Skeletal muscle cell (primary cell): ENCODE measurements around the gene CMSS1.
"Not testable (repeated sequence)": the region's sequence is repeated elsewhere in the genome, so short reads cannot be mapped to it uniquely, and the experiment has no call there.

ENCODE experiments used
- DNase-seq: peaks from one replicate; pipeline ENCODE4 v3.0.0-alpha.2; 2010; ENCODE audit warnings: low read depth
- H3K4me3 ChIP-seq: 2 replicates; pipeline ENCODE4 v1.5.1; 2011; ENCODE audit warnings: low read depth, mild to moderate bottlenecking, control low read depth, low read length, moderate library complexity

Gene CMSS1

DNA sequence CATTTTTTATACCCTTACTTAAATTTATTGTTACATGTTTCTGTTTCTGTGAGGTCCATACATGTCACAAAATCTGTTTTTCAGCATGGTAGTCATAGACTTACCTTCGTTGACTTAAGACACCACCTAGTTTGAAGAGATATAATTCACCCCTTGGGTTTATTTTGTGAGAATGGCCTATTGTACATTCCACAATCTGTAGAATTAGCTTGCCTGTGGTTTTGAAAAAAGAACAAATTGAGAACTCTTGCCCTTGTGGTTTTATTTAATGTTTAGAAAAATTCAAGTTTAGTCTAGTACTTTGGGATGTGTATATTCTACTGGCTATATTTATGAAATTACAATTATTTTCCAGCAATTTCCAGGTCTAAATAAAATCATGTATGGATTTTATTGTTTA, 265.1 kb downstream of the CMSS1 start:
- no peak for DNase-seq
- no peak overlapping the region for H3K4me3 ChIP-seq

DNA sequence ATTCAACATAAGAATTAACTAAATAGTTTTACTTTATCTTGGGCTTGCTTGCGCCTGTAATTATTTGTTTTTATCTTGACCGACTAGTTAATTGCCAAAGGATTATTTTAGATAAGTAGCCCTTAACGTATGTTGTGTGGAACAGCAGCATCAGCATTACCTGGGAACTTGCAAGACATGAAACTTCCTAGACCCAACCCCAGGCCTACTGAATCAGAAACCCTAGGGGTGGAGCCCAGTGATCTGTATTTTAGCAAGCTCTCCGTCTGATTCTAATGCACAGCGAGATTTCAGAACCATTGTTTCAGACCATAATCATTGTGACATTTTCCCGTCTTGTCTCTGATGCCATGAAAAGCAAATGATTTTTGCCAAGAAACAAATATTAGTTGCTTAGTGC, 265.5 kb downstream of the CMSS1 start:
- DNase-seq = no peak

DNA sequence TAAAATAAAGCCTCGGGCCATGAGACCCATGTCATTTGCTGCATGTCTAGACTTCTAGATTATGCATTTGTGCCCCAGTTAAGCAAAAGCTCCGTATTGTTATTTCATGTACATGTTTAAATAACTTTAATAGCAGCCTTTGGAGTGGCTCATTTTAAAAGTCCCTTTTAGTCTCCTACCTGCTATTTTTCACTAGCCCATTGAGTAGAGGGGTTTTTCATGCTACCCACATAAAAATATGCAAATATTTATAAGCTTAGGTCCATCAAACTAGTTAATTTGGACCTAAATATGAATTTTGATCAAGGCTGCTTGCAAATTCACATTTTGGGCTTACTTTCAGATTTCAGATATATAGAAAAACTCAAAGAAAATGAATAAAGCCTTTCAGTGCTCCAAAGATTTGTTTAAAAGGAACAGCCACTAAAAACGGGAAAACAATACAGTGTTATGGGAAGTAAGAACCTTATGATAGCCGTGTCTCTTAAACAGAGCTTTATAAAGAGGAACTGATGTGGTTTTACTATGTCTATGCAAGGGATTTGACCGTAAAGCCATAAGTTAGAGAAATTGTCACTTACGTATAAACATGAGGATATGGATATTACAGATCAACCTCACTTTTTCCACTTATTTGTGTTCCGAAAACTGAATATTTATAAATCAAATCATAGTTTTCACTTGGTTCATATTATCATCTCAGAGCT, 266.6 kb downstream of the CMSS1 start:
- H3K4me3 ChIP-seq = no peak overlapping the region
- DNase-seq = no peak

More for the DNA sequence above, 265.5 kb downstream of the CMSS1 start:
- H3K4me3 ChIP-seq = no peak overlapping the region

DNA sequence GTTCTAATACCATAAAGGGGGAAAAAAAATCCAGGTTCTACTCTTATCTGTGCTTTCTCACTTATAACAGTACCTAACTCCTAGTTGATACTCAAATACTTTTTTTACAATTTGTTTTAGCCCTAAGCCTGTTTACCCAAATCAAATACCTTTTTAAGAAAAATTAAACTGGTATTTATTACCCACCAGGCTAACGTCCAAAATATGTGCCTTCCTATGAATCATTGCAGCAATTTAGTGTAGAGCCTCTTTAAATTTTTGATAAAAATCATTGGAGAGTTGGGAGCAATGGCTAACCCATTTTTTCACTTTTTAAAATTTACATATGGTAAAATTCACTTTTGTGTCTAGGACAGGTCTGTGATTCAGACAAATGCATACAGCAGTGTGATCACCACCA, 268.7 kb downstream of the CMSS1 start:
- no peak for DNase-seq
- H3K4me3 ChIP-seq = no peak overlapping the region

DNA sequence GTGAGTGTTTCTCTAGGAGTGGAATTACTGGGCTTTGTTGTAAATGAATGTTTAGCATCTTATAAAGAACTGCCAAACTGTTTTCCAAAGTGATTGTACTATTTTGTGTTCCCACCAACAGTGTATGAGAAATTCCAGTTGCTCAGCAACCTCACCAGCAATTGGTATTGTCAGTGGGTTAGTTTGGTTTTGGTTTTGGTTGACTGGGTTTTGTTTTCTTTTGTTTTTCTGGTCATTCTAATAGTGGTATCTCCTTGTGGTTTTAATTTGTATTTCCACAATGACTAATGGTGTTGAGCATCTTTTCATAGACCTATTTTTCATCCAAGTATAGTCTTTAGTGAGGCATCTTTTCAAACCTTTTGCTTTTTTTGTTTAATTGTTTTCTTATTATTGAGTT, 269.5 kb downstream of the CMSS1 start:
- H3K4me3 ChIP-seq = no peak overlapping the region
- DNase-seq = no peak

DNA sequence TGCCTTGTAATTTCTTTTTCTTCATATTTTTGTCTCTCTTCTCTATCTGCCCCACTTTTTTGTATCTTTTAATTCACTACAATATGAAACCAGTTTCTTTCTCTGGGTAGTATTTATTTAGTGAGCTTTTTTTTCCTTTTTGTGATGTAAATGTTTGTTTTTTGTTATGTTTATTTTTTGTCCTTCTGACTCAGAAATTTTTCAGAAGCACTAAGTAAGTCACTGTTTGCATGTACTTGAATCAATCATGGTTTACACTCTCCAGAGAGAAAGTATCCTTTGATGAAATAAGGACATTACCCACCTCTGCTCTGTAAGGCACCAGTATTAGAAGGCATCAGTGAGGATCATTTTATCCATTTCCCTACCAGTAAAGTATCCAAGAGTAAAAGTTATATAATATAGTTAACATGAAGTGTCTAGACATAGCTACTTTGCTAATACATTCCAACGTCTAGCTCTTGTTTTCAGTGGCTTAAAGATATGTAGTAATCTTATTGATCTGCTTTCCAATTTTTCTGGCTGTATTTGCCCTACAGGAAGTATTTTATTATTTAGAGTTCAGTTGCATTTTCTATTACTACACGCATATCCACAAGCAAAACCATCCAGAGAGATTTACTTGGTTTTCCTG, 271.2 kb downstream of the CMSS1 start:
- no peak for DNase-seq
- no peak overlapping the region for H3K4me3 ChIP-seq

DNA sequence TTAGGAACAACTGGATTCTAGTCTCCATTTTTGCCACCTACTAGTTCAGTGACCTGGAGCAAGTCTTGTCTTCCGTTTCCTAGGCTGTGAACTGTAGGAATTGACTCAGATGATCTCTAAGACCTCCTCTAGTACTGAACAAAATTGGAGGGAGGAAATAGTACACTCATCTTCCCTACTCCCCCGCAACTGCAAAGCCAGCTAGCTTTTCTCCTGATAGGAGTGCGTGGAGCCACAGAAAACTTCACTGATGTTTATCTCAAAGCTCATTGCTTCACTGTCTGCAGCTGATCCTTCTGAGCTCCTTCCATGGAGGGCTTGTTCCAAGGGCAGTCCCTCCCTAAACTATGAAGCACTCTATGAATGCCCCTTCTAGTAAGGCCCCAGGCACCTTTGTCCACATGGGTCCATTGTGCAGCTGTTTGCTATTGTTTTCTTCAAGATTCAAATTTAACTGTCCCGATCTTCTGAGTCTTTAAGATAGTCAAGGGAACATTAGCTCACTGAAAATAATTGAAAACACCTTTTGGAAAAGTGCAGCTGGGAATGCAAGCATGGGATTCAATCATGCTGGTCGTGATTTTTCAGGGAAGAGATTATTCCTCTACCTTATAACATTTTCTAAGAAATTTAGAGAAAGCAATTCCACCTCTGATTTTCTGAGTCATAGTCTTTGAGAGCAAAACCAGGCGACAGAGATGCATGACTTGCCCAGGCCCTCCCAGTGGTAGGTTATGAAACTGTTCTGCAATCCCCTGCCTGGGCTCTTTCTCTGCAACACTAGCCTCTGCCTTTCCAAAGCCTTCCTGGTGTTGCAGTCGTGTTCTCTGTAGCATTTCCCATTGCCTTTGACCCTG, 272.4 kb downstream of the CMSS1 start:
- DNase-seq = no peak
- H3K4me3 ChIP-seq = no peak overlapping the region

DNA sequence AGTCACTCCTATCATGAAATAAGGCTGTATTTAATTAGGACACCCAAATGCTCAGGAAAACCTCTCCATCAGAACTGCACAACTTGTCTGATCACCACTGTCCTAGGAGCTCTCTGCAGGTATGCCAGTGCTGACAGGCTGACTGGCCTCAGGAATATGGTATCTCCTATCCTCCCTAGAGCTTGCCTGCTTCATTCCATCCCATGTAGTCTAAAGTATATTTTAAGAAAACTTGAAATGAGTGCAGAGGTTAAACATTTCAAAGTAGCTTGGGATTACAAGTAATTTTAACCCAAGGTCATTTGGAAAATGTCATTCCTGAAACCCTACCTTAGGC, 273.0 kb downstream of the CMSS1 start:
- no peak overlapping the region for H3K4me3 ChIP-seq

DNA sequence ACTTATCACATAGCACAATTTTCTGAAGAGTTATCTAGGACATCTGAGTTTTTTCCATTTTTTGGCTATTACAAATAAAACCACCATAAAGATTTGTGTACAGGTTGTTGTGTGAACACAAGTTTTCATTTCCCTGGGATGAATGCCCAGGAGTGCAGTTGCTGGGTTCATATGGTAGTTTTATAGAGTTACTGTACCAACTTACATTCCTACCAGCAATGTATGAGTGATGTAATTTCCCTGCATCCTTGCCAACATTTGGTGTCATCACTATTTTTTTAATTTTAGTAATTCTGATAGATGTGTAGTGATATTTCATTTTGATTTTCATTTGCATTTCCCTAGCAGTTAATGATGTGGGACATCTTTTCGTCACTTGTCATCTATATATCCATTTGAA, 276.2 kb downstream of the CMSS1 start:
- DNase-seq = no peak
- H3K4me3 ChIP-seq = no peak overlapping the region

More for the DNA sequence above, 273.0 kb downstream of the CMSS1 start:
- DNase-seq = no peak

DNA sequence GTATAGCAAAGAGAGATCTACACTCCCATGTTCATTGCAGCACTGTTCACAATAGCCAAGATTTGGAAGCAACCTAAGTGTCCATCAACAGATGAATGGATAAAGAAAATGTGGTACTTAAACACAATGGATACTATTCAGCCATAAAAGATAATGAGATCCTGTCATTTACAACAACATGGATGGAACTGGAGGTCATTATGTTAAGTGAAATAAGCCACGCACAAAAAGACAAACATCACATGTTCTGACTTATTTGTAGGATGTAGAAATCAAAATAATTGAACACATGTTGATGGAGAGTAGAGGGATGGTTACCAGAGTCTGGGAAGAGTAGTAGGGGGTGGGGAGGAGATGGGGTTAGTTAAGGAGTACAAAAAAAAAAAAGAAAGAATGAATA, 278.6 kb downstream of the CMSS1 start:
- DNase-seq, H3K4me3 ChIP-seq: not testable (repeated sequence)

DNA sequence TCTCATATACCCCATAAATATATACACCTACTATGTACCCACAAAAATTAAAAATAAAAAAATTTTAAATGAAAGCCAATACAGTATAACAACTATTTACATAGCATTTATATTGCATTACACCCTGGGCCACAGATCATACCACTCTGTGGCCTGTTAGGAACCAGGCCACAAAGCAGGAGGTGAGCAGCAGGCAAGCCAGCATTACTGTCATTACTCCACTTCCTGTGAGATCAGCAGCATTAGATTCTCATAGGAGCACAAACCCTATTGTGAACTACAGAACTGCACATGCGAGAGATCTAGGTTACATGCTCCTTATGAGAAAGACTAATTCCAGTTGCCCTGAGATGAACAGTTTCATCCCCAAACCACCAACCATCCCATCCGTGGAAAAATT, 279.2 kb downstream of the CMSS1 start:
- H3K4me3 ChIP-seq = no peak overlapping the region
- DNase-seq = no peak

DNA sequence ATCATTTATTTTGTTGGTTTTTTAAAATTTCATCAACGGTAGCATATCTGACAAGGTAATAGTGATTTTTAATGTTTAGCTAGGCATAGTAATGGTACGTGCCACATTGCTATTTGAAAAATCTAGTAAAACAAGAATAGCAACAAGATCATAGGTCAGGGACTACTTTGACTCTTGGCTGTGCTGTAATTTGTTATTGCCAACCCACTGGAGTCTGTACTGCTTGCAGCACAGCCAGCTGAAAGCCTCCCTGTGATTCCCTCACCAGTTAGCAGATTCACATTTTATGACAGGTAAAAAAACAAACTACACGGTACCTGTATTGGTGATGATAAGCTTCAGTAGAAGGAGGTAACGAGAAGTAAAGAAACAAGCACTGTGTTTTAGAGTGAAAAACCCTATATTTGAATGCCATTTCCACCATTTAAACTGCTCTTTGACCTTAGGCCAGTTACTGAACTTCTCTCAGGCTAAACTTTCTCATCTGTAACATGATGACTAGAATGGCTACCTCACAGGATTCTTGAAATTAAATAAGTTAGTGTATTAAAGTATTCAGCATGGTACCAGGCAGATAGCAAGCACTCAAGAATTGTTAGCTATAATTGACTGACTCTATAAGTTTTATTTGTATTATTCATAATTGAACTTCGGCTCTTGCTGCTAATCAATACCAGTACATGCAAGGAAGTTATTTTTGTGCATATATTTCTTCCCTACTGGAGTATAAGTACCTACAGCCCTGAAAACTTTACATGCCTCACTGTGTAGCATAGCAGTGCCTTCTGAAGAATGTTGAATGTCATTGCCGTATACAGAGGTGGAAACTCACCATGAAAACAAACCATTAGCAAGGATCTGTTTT, 280.5 kb downstream of the CMSS1 start:
- H3K4me3 ChIP-seq = no peak overlapping the region
- no peak for DNase-seq

DNA sequence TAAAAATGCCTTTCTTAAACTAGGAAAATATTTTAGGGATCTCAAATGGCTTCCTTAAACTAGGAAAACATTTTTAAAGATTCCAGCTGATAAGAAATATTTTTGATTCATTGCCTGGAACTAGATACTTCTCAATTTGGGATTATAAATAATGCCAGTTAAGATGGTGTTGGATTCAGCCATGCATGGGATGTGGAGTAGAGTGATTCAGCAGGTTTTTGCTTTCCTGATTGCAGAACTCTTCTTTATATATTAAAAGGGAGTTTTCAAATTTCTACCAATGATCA, 281.1 kb downstream of the CMSS1 start:
- H3K4me3 ChIP-seq = no peak overlapping the region
- no peak for DNase-seq

DNA sequence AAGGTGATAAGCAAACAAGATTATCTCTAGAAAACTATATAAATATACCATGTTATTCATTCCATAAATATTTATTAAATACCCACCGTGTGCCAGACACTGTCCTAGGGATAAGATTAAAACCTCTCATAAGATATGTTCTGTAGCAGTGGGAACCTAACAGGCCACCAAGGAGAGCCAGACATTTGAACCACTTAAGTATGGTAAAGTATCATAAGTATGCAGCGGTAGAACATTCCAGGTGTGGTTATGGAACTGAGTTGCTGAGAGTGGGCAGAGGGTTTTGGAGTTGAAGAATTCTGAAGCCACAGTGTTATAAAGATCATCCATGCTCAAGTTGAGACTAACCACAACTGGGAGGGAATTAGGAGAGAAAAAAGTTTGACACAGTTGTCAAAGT, 282.0 kb downstream of the CMSS1 start:
- no peak for DNase-seq
- no peak overlapping the region for H3K4me3 ChIP-seq

DNA sequence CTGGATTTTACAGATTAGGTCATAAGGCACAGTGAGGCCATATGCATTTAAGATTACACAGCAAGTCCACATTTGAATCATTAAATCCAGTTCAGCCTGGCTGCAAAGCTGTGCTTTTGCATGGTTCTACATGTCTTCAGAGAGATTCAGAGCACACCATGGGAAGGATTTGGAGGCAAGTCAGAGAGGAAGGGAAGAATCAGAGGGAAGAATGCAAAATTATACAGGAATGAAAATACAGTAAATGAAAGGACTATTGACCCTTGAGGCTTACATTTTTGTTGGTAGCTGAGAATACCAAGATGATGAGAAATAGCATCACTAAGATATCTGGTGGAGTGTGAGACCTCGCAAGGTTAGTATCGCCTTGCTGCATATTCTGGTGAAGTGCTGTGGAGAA, 282.8 kb downstream of the CMSS1 start:
- no peak overlapping the region for H3K4me3 ChIP-seq
- DNase-seq = no peak

DNA sequence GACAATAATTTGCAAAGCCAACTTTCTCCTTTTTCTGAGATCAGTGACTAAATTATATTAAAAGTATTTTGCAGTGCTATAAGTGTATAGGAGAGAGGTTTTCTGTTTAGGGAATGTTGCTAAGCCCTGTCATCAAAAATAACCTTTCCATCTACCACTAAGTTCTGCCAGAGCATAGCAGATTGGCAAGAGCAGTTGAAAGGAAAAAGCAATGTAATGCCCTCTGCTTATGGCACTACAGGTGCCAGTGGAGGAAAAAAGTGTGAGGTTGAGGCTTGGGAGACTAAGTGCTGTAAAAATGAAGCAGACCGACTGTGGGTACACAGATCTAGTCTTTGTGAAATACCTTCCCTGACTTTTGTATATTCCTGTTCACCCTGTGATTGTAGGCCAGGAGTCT, 285.1 kb downstream of the CMSS1 start:
- no peak for DNase-seq
- H3K4me3 ChIP-seq = no peak overlapping the region

DNA sequence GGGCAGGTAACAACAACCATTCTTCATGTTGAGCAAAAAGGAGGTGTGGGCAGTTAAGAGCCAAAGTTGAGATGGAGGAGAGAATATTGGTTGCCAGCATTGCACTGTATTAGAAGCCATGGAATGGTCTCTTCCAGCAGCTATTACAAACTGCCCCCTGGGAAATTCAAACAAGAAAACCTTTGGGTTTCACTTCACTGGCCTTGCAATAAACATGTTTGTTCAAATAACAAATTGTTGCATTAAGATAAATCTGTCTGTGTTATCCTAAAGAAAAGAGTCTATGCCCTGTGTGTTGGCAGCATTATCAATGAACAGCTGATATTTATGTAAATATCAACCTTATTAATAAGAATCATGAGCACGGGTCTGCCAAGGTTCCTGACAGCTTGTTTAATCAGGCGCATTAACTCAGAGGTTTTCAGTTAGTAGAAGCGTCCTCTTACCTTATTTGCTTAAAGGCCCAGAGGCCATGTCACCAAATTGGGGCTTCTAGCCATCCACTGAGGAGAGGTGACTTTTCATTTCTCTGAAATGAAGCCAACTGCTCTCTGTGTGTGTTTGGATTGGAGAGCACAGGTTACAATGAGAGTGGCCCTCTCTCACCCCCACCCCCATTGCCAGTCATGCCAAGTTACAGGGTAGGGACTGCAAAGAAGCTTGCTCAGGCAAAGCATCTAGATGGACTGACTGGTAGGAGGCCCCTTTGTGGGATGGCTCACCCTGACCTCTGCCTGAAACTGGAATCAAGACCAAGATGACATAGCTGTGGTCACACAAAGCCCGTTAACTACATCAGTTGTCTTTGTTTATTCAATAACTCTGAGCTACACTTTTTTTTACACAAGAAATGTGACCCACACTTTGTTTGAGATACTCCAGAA, 286.1 kb downstream of the CMSS1 start:
- H3K4me3 ChIP-seq = no peak overlapping the region
- peak; percentile 80 for DNase-seq

DNA sequence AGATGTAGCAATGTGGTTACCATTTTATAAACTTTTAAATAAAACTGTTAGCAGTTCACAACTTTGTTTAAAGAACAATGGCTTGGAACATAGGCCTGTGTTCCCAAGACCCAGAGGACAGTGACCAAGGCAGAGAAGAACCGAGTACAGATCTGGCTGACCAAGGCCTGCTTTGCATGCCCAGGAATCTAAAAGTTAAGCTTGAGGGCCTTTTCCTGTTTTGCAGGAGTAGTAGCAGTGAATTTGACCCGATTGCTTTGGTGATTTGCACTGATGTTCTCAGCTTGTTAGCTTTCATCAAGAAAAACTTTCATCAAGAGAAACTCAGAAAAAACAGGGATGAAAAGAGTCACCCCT, 286.8 kb downstream of the CMSS1 start:
- no peak for DNase-seq
- no peak overlapping the region for H3K4me3 ChIP-seq

DNA sequence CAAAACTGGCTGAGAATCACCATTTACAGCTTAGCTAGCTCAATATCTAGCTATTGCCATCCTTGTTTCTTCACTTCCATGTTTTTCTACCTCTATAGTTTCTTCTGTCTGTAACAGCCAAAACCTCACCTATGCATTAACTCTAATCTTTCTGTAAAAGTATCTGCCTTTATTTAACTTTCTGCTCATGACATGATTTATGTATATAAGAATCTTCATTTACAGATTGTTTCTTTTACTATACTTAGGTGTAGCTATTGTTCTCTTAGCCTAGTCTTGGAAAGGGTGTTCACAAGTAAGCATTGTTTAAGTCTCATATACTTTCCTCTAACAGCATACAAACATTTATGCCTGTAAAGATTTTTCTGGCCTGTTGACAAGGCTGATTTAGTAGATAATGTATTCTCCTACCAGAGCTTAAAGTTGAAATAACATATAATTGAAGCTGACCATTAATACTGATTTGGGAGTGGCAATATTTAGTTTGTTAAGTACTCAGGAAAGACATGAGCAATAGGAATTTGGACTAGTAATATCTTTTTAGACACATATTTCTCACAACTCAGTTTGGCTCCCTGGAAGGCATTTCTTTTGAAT, 287.3 kb downstream of the CMSS1 start:
- H3K4me3 ChIP-seq = no peak overlapping the region
- no peak for DNase-seq
